OCI-LY7 (cell line): ENCODE data around the gene HRH1. TPM values are rescaled to one million over a fixed set of nuclear protein-coding genes. Genes with fewer than 3 reads are reported as not detected.
"Not testable (repeated sequence)": the region's sequence is repeated elsewhere in the genome, so short reads cannot be mapped to it uniquely, and the experiment has no call there.

Experiments used
- BruUV-seq: library from RNA; stranded (reverse); fragments of 400-500 nt; replicated peaks from 2 replicates; lab custom pipeline; 2021; lab: Mats Ljungman, UMichigan
- CTCF ChIA-PET: fragments of 300-600 bp; sonication (Branson Sonifier 250); formaldehyde crosslinking; loops from one replicate; lab custom pipeline; 2022; ENCODE audit warnings: antibody characterized with exemption; ENCODE audit not compliant: unreplicated experiment; lab: Charles Lee
- POLR2A ChIA-PET: fragments of 300-600 bp; sonication (Branson Sonifier 250); formaldehyde crosslinking; loops from one replicate; lab custom pipeline; 2022; ENCODE audit warnings: antibody characterized with exemption; lab: Charles Lee
- DNase-seq: peaks from one replicate; pipeline ENCODE4 v3.0.0-alpha.2; 2015; ENCODE audit warnings: low spot score
- H2AFZ ChIP-seq: fragments of 200-600 bp; sonication (generic), shearing (Covaris generic); 2 replicates; pipeline ENCODE4 v1.6.1; 2014; ENCODE audit warnings: mild to moderate bottlenecking, antibody characterized with exemption, low read length, moderate library complexity
- H3K27ac ChIP-seq: fragments of 200-600 bp; sonication (generic); 2 replicates; pipeline ENCODE4 v1.5.1; 2014; ENCODE audit warnings: mixed run types, low read depth, mild to moderate bottlenecking, moderate library complexity, low read length, inconsistent platforms; ENCODE audit not compliant: poor library complexity, severe bottlenecking
- H3K36me3 ChIP-seq: fragments of 200-600 bp; sonication (generic); 2 replicates; pipeline ENCODE4 v1.6.1; 2014; ENCODE audit warnings: mild to moderate bottlenecking, antibody characterized with exemption, low read length, moderate library complexity, mixed read lengths; ENCODE audit not compliant: insufficient read depth
- H3K4me1 ChIP-seq: fragments of 200-600 bp; sonication (generic); 2 replicates; pipeline ENCODE4 v1.5.1; 2014; ENCODE audit warnings: mild to moderate bottlenecking, low read length; ENCODE audit not compliant: insufficient read depth, poor library complexity, severe bottlenecking
- H3K4me2 ChIP-seq: fragments of 200-600 bp; sonication (generic); 2 replicates; pipeline ENCODE4 v1.6.1; 2014; ENCODE audit warnings: mild to moderate bottlenecking, low read length
- H3K4me3 ChIP-seq: fragments of 200-600 bp; sonication (generic); 2 replicates; pipeline ENCODE4 v1.5.1; 2014; ENCODE audit warnings: mild to moderate bottlenecking, low read depth, low read length; ENCODE audit not compliant: poor library complexity, severe bottlenecking
- H3K79me2 ChIP-seq: fragments of 200-600 bp; sonication (generic); 2 replicates; pipeline ENCODE4 v1.6.1; 2016; ENCODE audit warnings: low read depth, mild to moderate bottlenecking, low read length, moderate library complexity, mixed read lengths; ENCODE audit not compliant: insufficient read depth
- H3K9me2 ChIP-seq: fragments of 200-600 bp; sonication (generic); 2 replicates; pipeline ENCODE4 v1.6.1; 2016; ENCODE audit warnings: mild to moderate bottlenecking, low read length, mixed read lengths; ENCODE audit not compliant: insufficient read depth
- H3K9me3 ChIP-seq: fragments of 200-600 bp; sonication (generic); 2 replicates; pipeline ENCODE4 v1.6.1; 2014; ENCODE audit warnings: mild to moderate bottlenecking, mixed run types, low read length, mixed read lengths
- H4K20me1 ChIP-seq: fragments of 200-600 bp; sonication (generic); 2 replicates; pipeline ENCODE4 v1.6.1; 2014; ENCODE audit warnings: mild to moderate bottlenecking, antibody characterized with exemption, low read length, moderate library complexity, mixed read lengths; ENCODE audit not compliant: insufficient read depth
- EZH2phosphoT487 ChIP-seq: fragments of 200-600 bp; sonication (generic); IDR thresholded peaks from 2 replicates; pipeline ENCODE4 v1.6.1; 2018; ENCODE audit warnings: low read depth, borderline replicate concordance, mild to moderate bottlenecking, mixed run types, antibody characterized with exemption, low read length, moderate library complexity, mixed read lengths
- intact Hi-C: fragments of 100-400 bp; cut with micrococcal nuclease; formaldehyde crosslinking; loops from one replicate; pipeline ENCODE4 v1.10.0; 2022; ENCODE audit not compliant: unreplicated experiment
- total RNA-seq, 2 experiments: library from RNA; depleted of rRNA in 1 of 2; stranded (reverse); fragments of >200 nt in 1 of 2; shearing (Covaris generic) in 1 of 2; gene quantifications; 2 replicates each; pipeline ENCODE4 v1.2.3, GENCODE V29; 2014 to 2022
- TF ChIP-seq, protein P1 (sequence below): fragments of 200-600 bp; sonication (generic); conservative IDR thresholded peaks from 2 replicates; pipeline ENCODE4 v1.5.1; 2014; ENCODE audit warnings: mild to moderate bottlenecking, antibody characterized with exemption, low read length, moderate library complexity, mixed read lengths

HRH1 gene
- total RNA-seq, 2 experiments from 2014 or later = not detected

DNA sequence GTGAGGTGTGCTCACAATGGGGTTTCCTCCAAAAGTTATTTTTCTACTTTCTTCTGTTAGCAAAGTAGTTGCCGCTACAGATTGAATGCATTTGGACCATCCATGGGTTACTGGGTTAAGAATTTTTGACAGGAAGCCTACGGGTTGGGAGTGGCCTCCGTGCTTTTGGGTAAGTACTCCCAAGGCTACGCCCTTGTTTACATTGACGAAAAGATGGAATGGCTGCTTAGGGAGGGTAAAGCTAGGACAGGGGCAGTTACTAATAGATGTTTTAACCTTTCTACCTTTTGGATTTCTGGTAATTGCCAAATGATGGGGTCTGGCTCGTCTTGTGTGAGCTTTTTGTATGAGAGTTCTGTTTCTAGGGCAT, 97.5 kb downstream of the HRH1 start:
- Histone ChIP-seq H3K27ac (no peak overlapping the region), H3K4me1 (no peaks in the 10 kb centered on the region), H3K4me2 (no peak overlapping the region), H3K36me3 (no peaks in the 10 kb centered on the region), H3K4me3 (no peak overlapping the region), H3K9me3 (no peaks in the 10 kb centered on the region), H2AFZ (no peak overlapping the region), H3K79me2 (no peaks in the 10 kb centered on the region), H4K20me1 (no peaks in the 10 kb centered on the region), H3K9me2 (no peaks in the 10 kb centered on the region)
- intact Hi-C loops = no loop called here
- ChIA-PET POLR2A (no interaction called here), CTCF (no interaction called here)
- BruUV-seq = no TSS peak
- TF ChIP-seq, protein P1, sequence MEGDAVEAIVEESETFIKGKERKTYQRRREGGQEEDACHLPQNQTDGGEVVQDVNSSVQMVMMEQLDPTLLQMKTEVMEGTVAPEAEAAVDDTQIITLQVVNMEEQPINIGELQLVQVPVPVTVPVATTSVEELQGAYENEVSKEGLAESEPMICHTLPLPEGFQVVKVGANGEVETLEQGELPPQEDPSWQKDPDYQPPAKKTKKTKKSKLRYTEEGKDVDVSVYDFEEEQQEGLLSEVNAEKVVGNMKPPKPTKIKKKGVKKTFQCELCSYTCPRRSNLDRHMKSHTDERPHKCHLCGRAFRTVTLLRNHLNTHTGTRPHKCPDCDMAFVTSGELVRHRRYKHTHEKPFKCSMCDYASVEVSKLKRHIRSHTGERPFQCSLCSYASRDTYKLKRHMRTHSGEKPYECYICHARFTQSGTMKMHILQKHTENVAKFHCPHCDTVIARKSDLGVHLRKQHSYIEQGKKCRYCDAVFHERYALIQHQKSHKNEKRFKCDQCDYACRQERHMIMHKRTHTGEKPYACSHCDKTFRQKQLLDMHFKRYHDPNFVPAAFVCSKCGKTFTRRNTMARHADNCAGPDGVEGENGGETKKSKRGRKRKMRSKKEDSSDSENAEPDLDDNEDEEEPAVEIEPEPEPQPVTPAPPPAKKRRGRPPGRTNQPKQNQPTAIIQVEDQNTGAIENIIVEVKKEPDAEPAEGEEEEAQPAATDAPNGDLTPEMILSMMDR = no peak
- no peak for TF ChIP-seq EZH2phosphoT487
- DNase-seq = no peak

GRCh38 chr3:11254876-11255275, 100.6 kb downstream of the HRH1 start:
- DNase-seq = no peak
- BruUV-seq = no TSS peak
- CTCF ChIA-PET = no interaction called here
- H2AFZ ChIP-seq = no peak overlapping the region
- no peaks in the 10 kb centered on the region for H3K4me1 ChIP-seq
- POLR2A ChIA-PET = interaction anchor here (0.5 kb wide), 1 partner anchor 116 kb away, joined by 3 read pairs; no protein-coding TSS in a partner anchor
- no peaks in the 10 kb centered on the region for H3K79me2 ChIP-seq
- no peaks in the 10 kb centered on the region for H4K20me1 ChIP-seq
- intact Hi-C loops = no loop called here
- H3K4me2 ChIP-seq = no peak overlapping the region
- no peaks in the 10 kb centered on the region for H3K9me3 ChIP-seq
- TF ChIP-seq EZH2phosphoT487 = no peak
- TF ChIP-seq, protein P1 = no peak
- no peak overlapping the region for H3K4me3 ChIP-seq
- H3K9me2 ChIP-seq = no peaks in the 10 kb centered on the region
- H3K27ac ChIP-seq = no peak overlapping the region
- H3K36me3 ChIP-seq = no peaks in the 10 kb centered on the region

DNA sequence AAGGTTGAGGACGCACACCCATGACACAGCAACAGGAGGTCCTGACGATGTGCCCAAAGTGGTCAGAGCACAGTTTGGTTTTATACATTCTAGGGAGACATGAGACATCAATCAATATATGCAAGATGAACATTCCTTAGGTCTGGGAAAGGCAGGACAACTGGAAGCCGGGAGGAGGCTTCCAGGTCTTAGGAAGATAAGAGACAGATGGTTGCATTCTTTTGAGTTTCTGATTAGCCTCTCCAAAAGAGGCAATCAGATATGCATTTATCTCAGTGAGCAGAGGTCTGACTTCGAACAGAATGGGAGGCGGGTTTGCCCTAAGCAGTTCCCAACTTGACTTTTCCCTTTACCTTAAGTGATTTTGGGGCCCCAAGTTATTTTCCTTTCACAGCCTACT, 101.2 kb downstream of the HRH1 start:
- H3K36me3 ChIP-seq, H3K4me2 ChIP-seq, H4K20me1 ChIP-seq, H3K9me2 ChIP-seq, BruUV-seq, H3K79me2 ChIP-seq, H3K9me3 ChIP-seq, H3K27ac ChIP-seq, CTCF ChIA-PET, H3K4me1 ChIP-seq, DNase-seq, H2AFZ ChIP-seq, intact Hi-C loops, H3K4me3 ChIP-seq: not testable (repeated sequence)
- POLR2A ChIA-PET = interaction anchor here (0.5 kb wide), 1 partner anchor 117 kb away, joined by 3 read pairs; no protein-coding TSS in a partner anchor
